ENCODE data around the gene TM9SF3.

Gene TM9SF3

DNA sequence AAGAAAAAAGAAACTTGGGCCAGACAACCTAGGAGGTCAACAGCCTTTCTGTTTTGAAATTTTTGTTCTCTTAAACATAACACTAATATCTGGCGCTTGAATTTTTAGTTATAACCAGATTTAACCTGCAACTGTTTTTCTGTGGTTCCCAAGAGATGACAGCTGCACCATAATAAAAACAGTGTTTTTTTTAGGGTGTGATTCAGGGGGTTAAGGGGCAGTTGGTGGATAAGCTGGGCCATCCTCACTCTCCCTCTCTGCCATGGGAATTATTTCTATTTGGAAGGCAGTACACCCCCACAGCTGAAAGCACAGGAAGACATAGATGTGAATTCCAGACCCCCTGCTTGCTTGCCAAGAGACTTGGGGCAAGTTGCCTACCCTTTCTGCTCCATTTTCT lies 20.1 kb upstream of the TM9SF3 start:
- no peaks in the 10 kb centered on the region for H3K9me3 ChIP-seq (ENCODE audit: insufficient read depth, low read length)
- TF ChIP-seq EZH2phosphoT487 (conservative IDR thresholded peaks at IDR 0.05; ENCODE audit: low read length): no peak
- TF ChIP-seq, protein P1, sequence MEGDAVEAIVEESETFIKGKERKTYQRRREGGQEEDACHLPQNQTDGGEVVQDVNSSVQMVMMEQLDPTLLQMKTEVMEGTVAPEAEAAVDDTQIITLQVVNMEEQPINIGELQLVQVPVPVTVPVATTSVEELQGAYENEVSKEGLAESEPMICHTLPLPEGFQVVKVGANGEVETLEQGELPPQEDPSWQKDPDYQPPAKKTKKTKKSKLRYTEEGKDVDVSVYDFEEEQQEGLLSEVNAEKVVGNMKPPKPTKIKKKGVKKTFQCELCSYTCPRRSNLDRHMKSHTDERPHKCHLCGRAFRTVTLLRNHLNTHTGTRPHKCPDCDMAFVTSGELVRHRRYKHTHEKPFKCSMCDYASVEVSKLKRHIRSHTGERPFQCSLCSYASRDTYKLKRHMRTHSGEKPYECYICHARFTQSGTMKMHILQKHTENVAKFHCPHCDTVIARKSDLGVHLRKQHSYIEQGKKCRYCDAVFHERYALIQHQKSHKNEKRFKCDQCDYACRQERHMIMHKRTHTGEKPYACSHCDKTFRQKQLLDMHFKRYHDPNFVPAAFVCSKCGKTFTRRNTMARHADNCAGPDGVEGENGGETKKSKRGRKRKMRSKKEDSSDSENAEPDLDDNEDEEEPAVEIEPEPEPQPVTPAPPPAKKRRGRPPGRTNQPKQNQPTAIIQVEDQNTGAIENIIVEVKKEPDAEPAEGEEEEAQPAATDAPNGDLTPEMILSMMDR (IDR thresholded peaks at IDR 0.05; ENCODE audit: insufficient read depth, low read length, poor library complexity, severe bottlenecking): no peak
- H3K79me2 ChIP-seq (ENCODE audit: insufficient read depth, low read length): no peaks in the 10 kb centered on the region
- H3K36me3 ChIP-seq (ENCODE audit: low read length): peaks cover 29% of the 10 kb centered on the region; the same call in 1 of the 2 replicates
- no peaks in the 10 kb centered on the region for H3F3A ChIP-seq (ENCODE audit: insufficient read depth)
- H3K4me2 ChIP-seq (ENCODE audit: low read depth, low read length, poor library complexity, severe bottlenecking): no peak overlapping the region
- H3K4me3 ChIP-seq (ENCODE audit: insufficient read depth, low read length, poor library complexity, severe bottlenecking): no peak overlapping the region
- H3K27ac ChIP-seq (ENCODE audit: low read depth, low read length): no peak overlapping the region
- H3K9me2 ChIP-seq (replicated peaks; ENCODE audit: insufficient read depth, low read length): no peaks in the 10 kb centered on the region
- H3K27me3 ChIP-seq (ENCODE audit: low read length): no peaks in the 10 kb centered on the region
- H4K20me1 ChIP-seq (ENCODE audit: low read depth, low read length): no peaks in the 10 kb centered on the region
- H3K9ac ChIP-seq (ENCODE audit: low read length): no peak overlapping the region
- no peak overlapping the region for H2AFZ ChIP-seq (ENCODE audit: low read depth, low read length, severe bottlenecking)

DNA sequence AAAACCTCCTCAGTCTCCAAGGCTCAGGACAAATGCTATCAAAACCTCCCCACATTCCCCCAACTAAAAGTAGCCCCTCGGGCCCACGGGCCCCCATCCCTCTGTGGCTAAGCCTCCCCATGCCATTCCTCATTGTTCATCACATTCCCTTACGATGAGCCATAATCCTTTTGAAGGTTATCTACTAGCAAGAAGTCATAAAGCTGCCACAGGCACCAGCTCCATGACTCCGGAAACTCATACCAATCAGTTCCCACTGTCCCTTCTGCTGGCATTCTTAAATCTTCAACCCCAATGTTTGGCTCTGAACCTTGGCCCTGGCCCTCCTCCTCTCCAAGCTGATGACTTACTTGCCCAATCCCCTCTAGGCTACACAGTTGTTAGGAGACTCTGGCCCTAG lies 19.4 kb upstream of the TM9SF3 start:
- Histone ChIP-seq H3K4me3 (ENCODE audit: insufficient read depth, low read length, poor library complexity, severe bottlenecking) (no peak overlapping the region), H4K20me1 (ENCODE audit: low read depth, low read length) (no peaks in the 10 kb centered on the region), H3K27ac (ENCODE audit: low read depth, low read length) (no peak overlapping the region), H3K9me3 (ENCODE audit: insufficient read depth, low read length) (no peaks in the 10 kb centered on the region), H3K36me3 (ENCODE audit: low read length) (peaks cover 25% of the 10 kb centered on the region; the same call in 1 of the 2 replicates), H2AFZ (ENCODE audit: low read depth, low read length, severe bottlenecking) (no peak overlapping the region), H3K4me2 (ENCODE audit: low read depth, low read length, poor library complexity, severe bottlenecking) (no peak overlapping the region), H3F3A (ENCODE audit: insufficient read depth) (no peaks in the 10 kb centered on the region), H3K79me2 (ENCODE audit: insufficient read depth, low read length) (no peaks in the 10 kb centered on the region), H3K27me3 (ENCODE audit: low read length) (no peaks in the 10 kb centered on the region), H3K9ac (ENCODE audit: low read length) (no peak overlapping the region), H3K9me2 (replicated peaks; ENCODE audit: insufficient read depth, low read length) (no peaks in the 10 kb centered on the region)
- TF ChIP-seq, protein P1 (IDR thresholded peaks at IDR 0.05; ENCODE audit: insufficient read depth, low read length, poor library complexity, severe bottlenecking): no peak
- no peak for TF ChIP-seq EZH2phosphoT487 (conservative IDR thresholded peaks at IDR 0.05; ENCODE audit: low read length)

DNA sequence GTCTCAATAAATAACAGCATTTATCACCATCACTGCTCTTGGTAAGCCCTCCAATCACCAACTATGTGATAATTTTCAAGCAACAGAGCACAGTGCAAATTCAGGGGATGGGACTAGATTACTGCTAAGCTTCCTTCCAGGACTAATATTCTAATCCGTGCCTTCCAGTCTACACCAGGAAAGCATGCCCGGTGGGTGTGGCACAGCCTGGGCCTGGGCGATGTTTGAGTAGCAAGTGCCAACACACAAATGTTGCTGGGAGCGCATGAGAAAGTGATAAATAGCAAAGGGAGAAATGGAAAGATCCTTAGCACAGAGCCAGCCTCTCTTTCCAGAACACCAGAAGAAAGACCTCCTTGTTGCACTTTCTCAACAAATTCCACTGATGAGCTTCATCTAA lies 13.5 kb upstream of the TM9SF3 start:
- Histone ChIP-seq H3K27me3 (ENCODE audit: low read length) (no peaks in the 10 kb centered on the region), H3K4me3 (ENCODE audit: insufficient read depth, low read length, poor library complexity, severe bottlenecking) (no peak overlapping the region), H2AFZ (ENCODE audit: low read depth, low read length, severe bottlenecking) (no peak overlapping the region), H3K27ac (ENCODE audit: low read depth, low read length) (no peak overlapping the region), H3K4me2 (ENCODE audit: low read depth, low read length, poor library complexity, severe bottlenecking) (no peak overlapping the region), H4K20me1 (ENCODE audit: low read depth, low read length) (no peaks in the 10 kb centered on the region; the same call in 1 of the 2 replicates), H3K79me2 (ENCODE audit: insufficient read depth, low read length) (no peaks in the 10 kb centered on the region), H3K9ac (ENCODE audit: low read length) (no peak overlapping the region), H3K9me2 (replicated peaks; ENCODE audit: insufficient read depth, low read length) (no peaks in the 10 kb centered on the region), H3K36me3 (ENCODE audit: low read length) (peaks cover 35% of the 10 kb centered on the region), H3K9me3 (ENCODE audit: insufficient read depth, low read length) (no peaks in the 10 kb centered on the region), H3F3A (ENCODE audit: insufficient read depth) (0 out of 2 replicates have a peak, but pooled peaks cover 3% of the 10 kb centered on the region)
- TF ChIP-seq, protein P1 (IDR thresholded peaks at IDR 0.05; ENCODE audit: insufficient read depth, low read length, poor library complexity, severe bottlenecking): no peak
- TF ChIP-seq EZH2phosphoT487 (conservative IDR thresholded peaks at IDR 0.05; ENCODE audit: low read length): no peak
